RWPE1 (cell line): ENCODE measurements around the gene SENP1.
"Not testable (repeated sequence)": the region's sequence is repeated elsewhere in the genome, so short reads cannot be mapped to it uniquely, and the experiment has no call there.

Experiments
- CTCF ChIA-PET: fragments of 350-600 bp; sonication (Branson Sonifier 250); formaldehyde crosslinking; extraction: SDS; loops from one replicate; lab custom pipeline; 2021; lab: Yijun Ruan, JAX
- POLR2A ChIA-PET: fragments of 400-600 bp; formaldehyde crosslinking; extraction: SDS; loops from one replicate; lab custom pipeline; 2020; ENCODE audit warnings: antibody characterized with exemption; ENCODE audit not compliant: low non-redundant PET; lab: Yijun Ruan, JAX
- DNase-seq: peaks from one replicate; pipeline ENCODE4 v3.0.0; 2012; ENCODE audit warnings: low spot score
- H3K27ac ChIP-seq: fragments of 450-650 bp; 2 replicates; pipeline ENCODE4 v1.5.1; 2017
- CTCF ChIP-seq: fragments of 450-650 bp; conservative IDR thresholded peaks from 2 replicates; pipeline ENCODE4 v1.5.1; 2017; ENCODE audit warnings: low read depth, mild to moderate bottlenecking

The SENP1 gene

GRCh38 chr12:48132826-48133225 lies 26.9 kb upstream of the SENP1 start:
- ChIA-PET POLR2A (no interaction called here), CTCF (no interaction called here)
- no peak for DNase-seq
- TF ChIP-seq CTCF = no peak
- H3K27ac ChIP-seq = no peak overlapping the region

- CTCF ChIA-PET = no interaction called here
- no peak for TF ChIP-seq CTCF
- DNase-seq = no peak
- no peak overlapping the region for H3K27ac ChIP-seq
- POLR2A ChIA-PET = no interaction called here
These were observed 25.6 kb upstream of the SENP1 start for GRCh38 chr12:48131517-48131916.

- DNase-seq = no peak
- no peak for TF ChIP-seq CTCF
- no peak overlapping the region for H3K27ac ChIP-seq
- ChIA-PET CTCF (no interaction called here), POLR2A (no interaction called here)
These were observed 23.5 kb upstream of the SENP1 start for GRCh38 chr12:48129376-48129775.

- no peak overlapping the region for H3K27ac ChIP-seq
- no peak for DNase-seq
- POLR2A ChIA-PET = no interaction called here
- no peak for TF ChIP-seq CTCF
- CTCF ChIA-PET = no interaction called here
These were observed 22.9 kb upstream of the SENP1 start for GRCh38 chr12:48128800-48129199.

GRCh38 chr12:48126953-48127630 lies 21.2 kb upstream of the SENP1 start:
- ChIA-PET CTCF (no interaction called here), POLR2A (no interaction called here)
- DNase-seq = no peak
- H3K27ac ChIP-seq = no peak overlapping the region
- no peak for TF ChIP-seq CTCF

- no peak for TF ChIP-seq CTCF
- ChIA-PET POLR2A (no interaction called here), CTCF (no interaction called here)
- DNase-seq = no peak
- no peak overlapping the region for H3K27ac ChIP-seq
These were observed 20.1 kb upstream of the SENP1 start for GRCh38 chr12:48125985-48126384.

GRCh38 chr12:48125542-48125941 lies 19.7 kb upstream of the SENP1 start:
- DNase-seq, POLR2A ChIA-PET, H3K27ac ChIP-seq: not testable (repeated sequence)
- CTCF ChIA-PET = interaction anchor here (0.7 kb wide), 1 partner anchor 363 kb away, joined by 4 read pairs; no protein-coding TSS in a partner anchor
